Natural killer cell (primary cell): ENCODE measurements around the gene RBM33. TPM values are rescaled to one million over a fixed set of nuclear protein-coding genes. Genes with fewer than 3 reads are reported as not detected.

Source experiments
- ATAC-seq, 3 donors: fragments of 150-1000 bp in 2 of 3; fragments of 200-7000 bp in 1 of 3; cut with Tn5 transposase; 1 replicate in 1 of 3; 2 replicates in 2 of 3; pipeline ENCODE4 v1.10.0; 2021; ENCODE audit warnings: mild to moderate bottlenecking in 2 of 3, moderate library complexity in 2 of 3
- DNase-seq, 2 donors: peaks; one replicate each; pipeline versions ENCODE4 v3.0.0 to v3.0.0-alpha.2; 2013 to 2021; ENCODE audit warnings: mixed read lengths in 1 of 2
- H3K27ac ChIP-seq: one replicate; pipeline ENCODE4 v1.5.1; 2013; ENCODE audit warnings: mild to moderate bottlenecking, low read length
- H3K27me3 ChIP-seq: one replicate; pipeline ENCODE4 v1.6.1; 2013; ENCODE audit warnings: low read length; ENCODE audit not compliant: control insufficient read depth, insufficient read depth
- H3K36me3 ChIP-seq: one replicate; pipeline ENCODE4 v1.6.1; 2013; ENCODE audit warnings: low read length; ENCODE audit not compliant: control insufficient read depth, insufficient read depth
- H3K4me1 ChIP-seq: one replicate; pipeline ENCODE4 v1.6.1; 2013; ENCODE audit warnings: low read length; ENCODE audit not compliant: control insufficient read depth, insufficient read depth
- H3K4me3 ChIP-seq: one replicate; pipeline ENCODE4 v1.5.1; 2013; ENCODE audit warnings: low read length
- H3K9me3 ChIP-seq: one replicate; pipeline ENCODE4 v1.6.1; 2013; ENCODE audit warnings: low read length; ENCODE audit not compliant: control insufficient read depth, insufficient read depth
- H3K27ac Mint-ChIP-seq, 2 donors: one replicate each; pipeline ENCODE4 v1.8.0; 2022; ENCODE audit warnings: mild to moderate bottlenecking in 2 of 2, mixed read lengths in 2 of 2, moderate library complexity in 1 of 2
- H3K27me3 Mint-ChIP-seq, 2 donors: one replicate each; pipeline ENCODE4 v1.8.0; 2022; ENCODE audit warnings: low read depth in 2 of 2, mixed read lengths in 2 of 2
- H3K36me3 Mint-ChIP-seq: one replicate; pipeline ENCODE4 v1.8.0; 2022; ENCODE audit warnings: mixed read lengths
- H3K4me1 Mint-ChIP-seq, 2 donors: one replicate each; pipeline ENCODE4 v1.8.0; 2022; ENCODE audit warnings: mixed read lengths in 2 of 2
- H3K4me3 Mint-ChIP-seq: one replicate; pipeline ENCODE4 v1.8.0; 2022; ENCODE audit warnings: mild to moderate bottlenecking, moderate library complexity, mixed read lengths
- H3K9me3 Mint-ChIP-seq, 2 donors: one replicate each; pipeline ENCODE4 v1.8.0; 2022; ENCODE audit warnings: mixed read lengths in 2 of 2
- WGBS: methylation state at CpG from one replicate; pipeline ENCODE4 v1.1.7; 2013; ENCODE audit warnings: missing lambda C conversion rate; ENCODE audit not compliant: insufficient coverage; 5-methylcytosine and 5-hydroxymethylcytosine counted together
- intact Hi-C: fragments of 100-400 bp; cut with micrococcal nuclease; formaldehyde crosslinking; loops from one replicate; pipeline ENCODE4 v1.14.2; 2022
- total RNA-seq, 4 donors: library from RNA; stranded (reverse); fragments of 120-200 nt in 1 of 4; gene quantifications; one replicate each; pipeline versions ENCODE4 v1.2.3 to v1.2.4, GENCODE V29; 2013 to 2022
- TF ChIP-seq, protein P1 (sequence below): fragments of 200-600 bp; IDR thresholded peaks from one replicate; pipeline ENCODE4 v1.8.0; 2022; ENCODE audit warnings: antibody characterized with exemption

RBM33 gene
- total RNA-seq, 3 donors from 2014 or later (not counting 1 experiment from before 2014, with no cell fraction given) = 161 to 182 (median 182) TPM

DNA sequence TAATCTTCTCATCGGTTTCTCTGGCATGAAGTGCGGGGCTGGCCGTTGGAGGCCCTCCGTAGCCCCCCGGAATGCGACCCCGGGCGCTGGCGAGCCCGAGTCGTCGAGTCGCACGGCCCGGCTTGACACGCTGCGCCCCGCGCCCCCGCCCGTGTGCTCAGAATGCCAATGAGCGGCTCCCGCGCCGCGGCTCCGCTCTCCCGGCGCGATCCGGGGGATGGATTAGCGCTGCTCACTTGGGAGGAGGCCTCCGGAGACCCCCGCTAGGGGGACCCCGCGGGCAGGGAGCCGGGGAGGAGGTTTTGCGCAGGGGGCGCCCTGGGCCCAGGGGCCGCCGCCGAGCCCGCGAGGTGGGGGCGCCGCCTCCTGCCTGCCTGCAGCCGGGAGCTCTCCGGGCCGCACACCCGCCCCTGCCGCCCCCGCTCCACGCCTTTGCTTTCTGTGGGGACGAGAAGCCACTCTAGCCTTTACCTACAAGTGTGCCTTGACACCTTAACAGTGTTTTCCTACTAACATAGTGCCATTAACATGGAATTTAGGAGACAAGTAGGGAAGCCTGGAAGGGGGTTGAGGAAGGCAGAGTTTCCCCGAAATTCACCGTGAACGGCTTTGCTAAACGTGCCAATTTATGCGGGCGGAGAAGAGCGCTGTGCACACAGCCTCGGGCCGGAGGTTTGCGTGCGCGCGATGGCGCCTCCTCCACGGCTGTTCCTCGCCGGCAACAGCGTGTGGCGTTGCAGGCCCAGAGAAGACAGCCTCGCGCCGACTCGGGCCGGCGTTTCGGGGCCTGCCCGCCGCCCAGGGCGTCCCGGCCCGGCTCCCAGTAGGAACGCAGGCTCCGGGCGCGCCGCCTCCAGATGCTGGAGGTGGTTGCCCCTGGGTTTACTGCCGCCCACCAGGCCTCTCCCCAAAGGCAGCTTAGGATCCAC, 160.7 kb downstream of the RBM33 start:
- H3K4me3 ChIP-seq = no peak overlapping the region
- H3K4me3 Mint-ChIP-seq = peak overlapping the region; percentile 49
- intact Hi-C loops = no loop called here
- H3K27me3 ChIP-seq = peaks cover 18% of the 10 kb centered on the region
- peak in 1 of 3 donors; percentile 57 for ATAC-seq
- no peak overlapping the region for H3K27ac ChIP-seq
- H3K9me3 ChIP-seq = no peaks in the 10 kb centered on the region
- no peaks in the 10 kb centered on the region for H3K36me3 ChIP-seq
- H3K4me1 ChIP-seq = peaks cover 17% of the 10 kb centered on the region
- H3K27ac Mint-ChIP-seq = no peak overlapping the region
- H3K36me3 Mint-ChIP-seq = no peaks in the 10 kb centered on the region
- H3K27me3 Mint-ChIP-seq = peaks cover 29 to 36% of the 10 kb centered on the region in 2 donors
- DNase-seq = peak in 1 of 2 donors; percentile 56
- H3K9me3 Mint-ChIP-seq = no peaks in the 10 kb centered on the region
- WGBS = 1% methylated on average over 91 of the region's 91 CpGs
- no peaks in the 10 kb centered on the region for H3K4me1 Mint-ChIP-seq
- TF ChIP-seq, protein P1, sequence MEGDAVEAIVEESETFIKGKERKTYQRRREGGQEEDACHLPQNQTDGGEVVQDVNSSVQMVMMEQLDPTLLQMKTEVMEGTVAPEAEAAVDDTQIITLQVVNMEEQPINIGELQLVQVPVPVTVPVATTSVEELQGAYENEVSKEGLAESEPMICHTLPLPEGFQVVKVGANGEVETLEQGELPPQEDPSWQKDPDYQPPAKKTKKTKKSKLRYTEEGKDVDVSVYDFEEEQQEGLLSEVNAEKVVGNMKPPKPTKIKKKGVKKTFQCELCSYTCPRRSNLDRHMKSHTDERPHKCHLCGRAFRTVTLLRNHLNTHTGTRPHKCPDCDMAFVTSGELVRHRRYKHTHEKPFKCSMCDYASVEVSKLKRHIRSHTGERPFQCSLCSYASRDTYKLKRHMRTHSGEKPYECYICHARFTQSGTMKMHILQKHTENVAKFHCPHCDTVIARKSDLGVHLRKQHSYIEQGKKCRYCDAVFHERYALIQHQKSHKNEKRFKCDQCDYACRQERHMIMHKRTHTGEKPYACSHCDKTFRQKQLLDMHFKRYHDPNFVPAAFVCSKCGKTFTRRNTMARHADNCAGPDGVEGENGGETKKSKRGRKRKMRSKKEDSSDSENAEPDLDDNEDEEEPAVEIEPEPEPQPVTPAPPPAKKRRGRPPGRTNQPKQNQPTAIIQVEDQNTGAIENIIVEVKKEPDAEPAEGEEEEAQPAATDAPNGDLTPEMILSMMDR = no peak

DNA sequence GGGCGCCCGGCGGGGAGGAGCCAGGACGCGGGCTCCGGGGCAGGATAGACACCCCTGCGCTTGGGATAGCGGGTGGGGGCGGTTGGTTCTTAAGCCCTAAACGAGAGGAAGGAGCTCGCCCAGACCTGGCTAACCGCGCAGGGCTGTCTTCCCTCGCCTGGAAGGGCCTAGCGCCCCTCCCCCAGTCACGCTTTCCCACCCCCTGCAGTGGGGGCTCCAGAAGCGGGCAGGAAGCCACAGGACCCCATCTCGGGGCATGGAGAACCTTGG, 161.3 kb downstream of the RBM33 start:
- H3K36me3 ChIP-seq = no peaks in the 10 kb centered on the region
- DNase-seq = no peak
- peaks cover 17% of the 10 kb centered on the region for H3K4me1 ChIP-seq
- no peaks in the 10 kb centered on the region for H3K4me1 Mint-ChIP-seq
- H3K36me3 Mint-ChIP-seq = no peaks in the 10 kb centered on the region
- TF ChIP-seq, protein P1 = no peak
- WGBS = 2% methylated on average over 18 of the region's 18 CpGs
- intact Hi-C loops = no loop called here
- no peaks in the 10 kb centered on the region for H3K9me3 ChIP-seq
- peaks cover 26 to 39% of the 10 kb centered on the region in 2 donors for H3K27me3 Mint-ChIP-seq
- no peak for ATAC-seq
- no peak overlapping the region for H3K4me3 ChIP-seq
- H3K27ac ChIP-seq = no peak overlapping the region
- no peak overlapping the region for H3K27ac Mint-ChIP-seq
- H3K27me3 ChIP-seq = peaks cover 24% of the 10 kb centered on the region
- no peak overlapping the region for H3K4me3 Mint-ChIP-seq
- H3K9me3 Mint-ChIP-seq = no peaks in the 10 kb centered on the region

DNA sequence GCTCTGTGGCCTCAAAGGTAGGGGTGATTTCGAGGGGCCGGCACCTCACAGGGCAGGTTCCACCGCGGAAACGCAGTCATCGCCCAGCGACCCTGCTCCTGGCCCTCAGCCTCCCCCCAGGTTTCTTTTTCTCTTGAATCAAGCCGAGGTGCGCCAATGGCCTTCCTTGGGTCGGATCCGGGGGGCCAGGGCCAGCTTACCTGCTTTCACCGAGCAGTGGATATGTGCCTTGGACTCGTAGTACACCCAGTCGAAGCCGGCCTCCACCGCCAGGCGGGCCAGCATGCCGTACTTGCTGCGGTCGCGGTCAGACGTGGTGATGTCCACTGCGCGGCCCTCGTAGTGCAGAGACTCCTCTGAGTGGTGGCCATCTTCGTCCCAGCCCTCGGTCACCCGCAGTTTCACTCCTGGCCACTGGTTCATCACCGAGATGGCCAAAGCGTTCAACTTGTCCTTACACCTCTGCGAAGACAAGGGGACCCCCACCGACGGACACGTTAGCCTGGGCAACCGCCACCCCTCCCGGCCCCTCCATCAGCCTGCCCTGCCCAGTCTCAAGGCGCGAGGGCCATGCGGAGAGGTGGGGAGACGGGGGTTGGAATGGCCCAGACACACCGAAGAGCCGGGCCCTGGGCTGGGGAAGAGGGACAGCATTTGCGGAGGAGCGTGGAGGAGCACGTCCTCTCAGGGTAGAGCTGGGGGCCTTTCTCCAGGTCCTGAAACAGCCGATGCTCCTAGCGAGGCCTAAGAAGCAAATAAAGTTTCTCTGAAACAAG, 161.8 kb downstream of the RBM33 start:
- Mint-ChIP-seq H3K36me3 (no peaks in the 10 kb centered on the region), H3K9me3 (no peaks in the 10 kb centered on the region), H3K4me3 (no peak overlapping the region), H3K27ac (no peak overlapping the region), H3K27me3 (peaks cover 26 to 39% of the 10 kb centered on the region in 2 donors), H3K4me1 (no peaks in the 10 kb centered on the region)
- H3K27ac ChIP-seq = no peak overlapping the region
- no peaks in the 10 kb centered on the region for H3K36me3 ChIP-seq
- intact Hi-C loops = no loop called here
- H3K27me3 ChIP-seq = peaks cover 26% of the 10 kb centered on the region
- peaks cover 17% of the 10 kb centered on the region for H3K4me1 ChIP-seq
- WGBS = 13% methylated on average over 47 of the region's 47 CpGs
- DNase-seq (no peak), ATAC-seq (no peak)
- TF ChIP-seq, protein P1 = no peak
- H3K4me3 ChIP-seq = no peak overlapping the region
- no peaks in the 10 kb centered on the region for H3K9me3 ChIP-seq
